ENCODE data around the gene ZNF579. TPM values are rescaled to one million over a fixed set of nuclear protein-coding genes. Genes with fewer than 3 reads are reported as not detected.

ZNF579 gene
- total and polyA plus RNA-seq, 9 of the 15 experiments (the other 6 are each of a cell fraction or from before 2014, with no cell fraction given): 0.06 to 15.9 (median 1.6) TPM

DNA sequence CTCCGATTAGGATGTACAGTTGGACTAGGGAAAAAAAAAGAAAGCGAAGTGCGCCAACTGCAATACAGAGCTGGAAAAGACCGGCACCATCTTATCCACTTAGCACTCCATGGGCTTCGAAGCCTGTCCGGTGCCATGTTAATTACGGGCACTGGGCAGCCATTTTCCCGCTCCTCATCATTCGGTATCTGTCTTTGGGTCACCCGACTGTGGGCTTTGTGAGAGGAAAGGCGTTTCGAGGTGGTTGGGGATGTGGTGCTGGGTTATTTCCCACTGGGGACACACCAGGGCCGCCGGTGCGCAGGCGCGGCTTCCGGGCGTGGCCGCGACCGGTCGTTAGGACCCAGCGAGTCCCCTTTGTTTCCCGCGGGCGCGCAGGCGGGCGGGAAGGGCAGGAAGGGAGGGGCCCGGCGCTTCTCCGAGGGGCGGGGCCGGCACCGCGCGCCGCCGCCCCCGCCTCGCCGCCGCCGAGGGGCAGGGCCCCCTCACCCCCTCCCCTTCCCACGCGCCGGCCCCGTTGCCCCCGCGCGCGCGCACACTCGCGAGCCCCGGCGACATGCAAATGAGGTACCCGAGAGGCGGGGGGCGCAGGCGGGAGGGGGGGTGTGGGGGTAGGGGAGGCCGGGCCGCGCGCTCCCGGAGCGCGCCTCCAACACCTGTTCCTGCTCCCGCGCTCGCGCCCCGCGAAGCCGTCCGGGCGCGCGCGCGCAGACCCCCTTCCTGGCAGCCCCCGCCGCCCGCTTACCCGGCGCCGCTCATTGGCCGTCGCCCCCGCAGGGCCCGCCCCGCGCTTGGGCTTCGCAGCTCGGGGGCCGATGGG is 19.4 kb upstream of the ZNF579 start, which contains the start of gene ZNF524 (continued):
- TF ChIP-seq, protein P1, sequence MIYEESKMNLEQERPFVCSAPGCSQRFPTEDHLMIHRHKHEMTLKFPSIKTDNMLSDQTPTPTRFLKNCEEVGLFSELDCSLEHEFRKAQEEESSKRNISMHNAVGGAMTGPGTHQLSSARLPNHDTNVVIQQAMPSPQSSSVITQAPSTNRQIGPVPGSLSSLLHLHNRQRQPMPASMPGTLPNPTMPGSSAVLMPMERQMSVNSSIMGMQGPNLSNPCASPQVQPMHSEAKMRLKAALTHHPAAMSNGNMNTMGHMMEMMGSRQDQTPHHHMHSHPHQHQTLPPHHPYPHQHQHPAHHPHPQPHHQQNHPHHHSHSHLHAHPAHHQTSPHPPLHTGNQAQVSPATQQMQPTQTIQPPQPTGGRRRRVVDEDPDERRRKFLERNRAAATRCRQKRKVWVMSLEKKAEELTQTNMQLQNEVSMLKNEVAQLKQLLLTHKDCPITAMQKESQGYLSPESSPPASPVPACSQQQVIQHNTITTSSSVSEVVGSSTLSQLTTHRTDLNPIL (CRISPR knock-in tag; IDR thresholded peaks at IDR 0.05): no peak
- no peak for TF ChIP-seq ILF3 (IDR thresholded peaks at IDR 0.05; ENCODE audit: borderline replicate concordance)
- TF ChIP-seq HMG20A (CRISPR knock-in tag; conservative IDR thresholded peaks at IDR 0.05): no peak
- no peak for TF ChIP-seq PTRF (tag; IDR thresholded peaks at IDR 0.05)
- TF ChIP-seq HSF4 (CRISPR knock-in tag; IDR thresholded peaks at IDR 0.05; ENCODE audit: borderline replicate concordance): no peak
- TF ChIP-seq ZSCAN32 (CRISPR knock-in tag; IDR thresholded peaks at IDR 0.05): no peak
- no peak for TF ChIP-seq YBX1 (IDR thresholded peaks at IDR 0.05)
- TF ChIP-seq ZNF431 (CRISPR knock-in tag; IDR thresholded peaks at IDR 0.05): no peak
- TF ChIP-seq ZNF165 (CRISPR knock-in tag; IDR thresholded peaks at IDR 0.05; ENCODE audit: borderline replicate concordance): no peak; the same call in 1 of the 2 replicates
- peak; percentile 65 for TF ChIP-seq RBM25 (IDR thresholded peaks at IDR 0.05; ENCODE audit: low read depth, low read length, severe bottlenecking)
- TF ChIP-seq RBFOX2 (IDR thresholded peaks at IDR 0.05; ENCODE audit: low read depth, low read length): peak; percentile 69
- no peak for TF ChIP-seq MEF2A (IDR thresholded peaks at IDR 0.05; ENCODE audit: control insufficient read depth, low read depth, low read length)
- TF ChIP-seq KLF1 (tag; IDR thresholded peaks at IDR 0.05): peak; percentile 95
- peak; percentile 59 for TF ChIP-seq ZBTB17 (CRISPR knock-in tag; IDR thresholded peaks at IDR 0.05)
- no peak for TF ChIP-seq TGIF2 (CRISPR knock-in tag; IDR thresholded peaks at IDR 0.05)
- TF ChIP-seq ZNF324 (CRISPR knock-in tag; IDR thresholded peaks at IDR 0.05): no peak
- TF ChIP-seq ETV1 (tag; conservative IDR thresholded peaks at IDR 0.05; ENCODE audit: low read depth): peak; percentile 66
- TF ChIP-seq HDGF (IDR thresholded peaks at IDR 0.05): no peak
- no peak for TF ChIP-seq ZNF146 (CRISPR knock-in tag; IDR thresholded peaks at IDR 0.05; ENCODE audit: unreplicated experiment)
- TF ChIP-seq, protein P2, sequence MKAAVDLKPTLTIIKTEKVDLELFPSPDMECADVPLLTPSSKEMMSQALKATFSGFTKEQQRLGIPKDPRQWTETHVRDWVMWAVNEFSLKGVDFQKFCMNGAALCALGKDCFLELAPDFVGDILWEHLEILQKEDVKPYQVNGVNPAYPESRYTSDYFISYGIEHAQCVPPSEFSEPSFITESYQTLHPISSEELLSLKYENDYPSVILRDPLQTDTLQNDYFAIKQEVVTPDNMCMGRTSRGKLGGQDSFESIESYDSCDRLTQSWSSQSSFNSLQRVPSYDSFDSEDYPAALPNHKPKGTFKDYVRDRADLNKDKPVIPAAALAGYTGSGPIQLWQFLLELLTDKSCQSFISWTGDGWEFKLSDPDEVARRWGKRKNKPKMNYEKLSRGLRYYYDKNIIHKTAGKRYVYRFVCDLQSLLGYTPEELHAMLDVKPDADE (conservative IDR thresholded peaks at IDR 0.05; ENCODE audit: control insufficient read depth, low read depth, low read length): peak; percentile 25; the same call in 1 of the 2 replicates
- TF ChIP-seq, protein P3, sequence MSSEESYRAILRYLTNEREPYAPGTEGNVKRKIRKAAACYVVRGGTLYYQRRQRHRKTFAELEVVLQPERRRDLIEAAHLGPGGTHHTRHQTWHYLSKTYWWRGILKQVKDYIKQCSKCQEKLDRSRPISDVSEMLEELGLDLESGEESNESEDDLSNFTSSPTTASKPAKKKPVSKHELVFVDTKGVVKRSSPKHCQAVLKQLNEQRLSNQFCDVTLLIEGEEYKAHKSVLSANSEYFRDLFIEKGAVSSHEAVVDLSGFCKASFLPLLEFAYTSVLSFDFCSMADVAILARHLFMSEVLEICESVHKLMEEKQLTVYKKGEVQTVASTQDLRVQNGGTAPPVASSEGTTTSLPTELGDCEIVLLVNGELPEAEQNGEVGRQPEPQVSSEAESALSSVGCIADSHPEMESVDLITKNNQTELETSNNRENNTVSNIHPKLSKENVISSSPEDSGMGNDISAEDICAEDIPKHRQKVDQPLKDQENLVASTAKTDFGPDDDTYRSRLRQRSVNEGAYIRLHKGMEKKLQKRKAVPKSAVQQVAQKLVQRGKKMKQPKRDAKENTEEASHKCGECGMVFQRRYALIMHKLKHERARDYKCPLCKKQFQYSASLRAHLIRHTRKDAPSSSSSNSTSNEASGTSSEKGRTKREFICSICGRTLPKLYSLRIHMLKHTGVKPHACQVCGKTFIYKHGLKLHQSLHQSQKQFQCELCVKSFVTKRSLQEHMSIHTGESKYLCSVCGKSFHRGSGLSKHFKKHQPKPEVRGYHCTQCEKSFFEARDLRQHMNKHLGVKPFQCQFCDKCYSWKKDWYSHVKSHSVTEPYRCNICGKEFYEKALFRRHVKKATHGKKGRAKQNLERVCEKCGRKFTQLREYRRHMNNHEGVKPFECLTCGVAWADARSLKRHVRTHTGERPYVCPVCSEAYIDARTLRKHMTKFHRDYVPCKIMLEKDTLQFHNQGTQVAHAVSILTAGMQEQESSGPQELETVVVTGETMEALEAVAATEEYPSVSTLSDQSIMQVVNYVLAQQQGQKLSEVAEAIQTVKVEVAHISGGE (CRISPR knock-in tag; IDR thresholded peaks at IDR 0.05): peak in 1 of 3 experiments; percentile 86; a peak in 2 of 6 replicates
- no peak for TF ChIP-seq POU5F1 (IDR thresholded peaks at IDR 0.05; ENCODE audit: borderline replicate concordance, low read depth, low read length, partially characterized antibody)
- TF ChIP-seq MED1 (CRISPR knock-in tag; IDR thresholded peaks at IDR 0.05; ENCODE audit: borderline replicate concordance): no peak

Measured in K562 (cell line).